Measurements from ENCODE around the gene TIPARP.

TIPARP gene

DNA sequence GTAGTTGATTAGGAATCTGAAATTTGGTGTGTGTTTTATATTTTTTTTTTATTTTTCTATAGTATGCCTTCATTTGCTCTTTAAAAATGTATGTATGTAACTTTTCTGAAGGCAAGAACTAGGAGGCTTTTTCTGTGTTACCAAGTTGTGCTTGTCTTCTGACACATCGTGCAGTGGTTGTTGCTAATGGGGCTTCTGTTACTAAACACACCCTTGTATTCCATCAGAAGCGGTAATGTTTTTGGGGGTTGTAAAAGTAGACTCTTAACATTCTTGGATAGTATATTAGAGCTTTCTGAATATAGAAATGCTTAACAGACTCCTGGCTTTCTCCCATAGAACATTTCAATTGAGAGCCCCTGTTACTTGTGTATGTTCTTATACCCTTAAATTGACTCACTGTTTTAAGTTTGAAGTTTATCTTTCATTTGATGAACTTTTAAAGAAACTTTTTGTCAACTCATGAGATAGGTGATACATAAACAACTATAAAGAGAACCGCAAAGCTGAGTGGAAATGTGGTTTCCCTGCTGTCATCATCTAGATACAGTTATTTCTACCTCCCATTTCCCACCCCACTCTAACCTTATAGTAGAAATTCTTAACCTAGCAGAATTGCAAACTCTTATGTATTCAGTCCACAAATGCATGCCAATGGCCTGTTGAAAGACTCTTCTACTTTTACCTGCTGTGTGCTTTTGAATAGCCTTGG is 2.5 kb downstream of the TIPARP start:
- Histone ChIP-seq H3K36me3 (ENCODE audit: control insufficient read depth in 2 of 2, insufficient read depth in 1 of 2, low read length in 2 of 2) (peaks cover 0 to 27% of the 10 kb centered on the region in 2 experiments; a peak in 1 of 3 replicates), H3K4me3 (ENCODE audit: low read depth, low read length) (peak overlapping the region; percentile 5), H3K9me3 (ENCODE audit: control insufficient read depth, insufficient read depth, low read depth, low read length) (no peaks in the 10 kb centered on the region), H3K27ac (ENCODE audit: extremely low read depth, low read depth, low read length) (no peak overlapping the region), H3K4me1 (ENCODE audit: control insufficient read depth, insufficient read depth, low read length) (peaks cover 9% of the 10 kb centered on the region; the same call in 1 of the 2 replicates)
- ChIA-PET POLR2A (no interaction called here), CTCF (interaction anchor here (2.0 kb wide), 1 partner anchor 142 kb away, joined by 6 read pairs; no protein-coding TSS in a partner anchor)
- TF ChIP-seq ZNF670 (tag by site-specific recombination; IDR thresholded peaks at IDR 0.05; ENCODE audit: low read depth), result no peak
- TF ChIP-seq, protein P1, sequence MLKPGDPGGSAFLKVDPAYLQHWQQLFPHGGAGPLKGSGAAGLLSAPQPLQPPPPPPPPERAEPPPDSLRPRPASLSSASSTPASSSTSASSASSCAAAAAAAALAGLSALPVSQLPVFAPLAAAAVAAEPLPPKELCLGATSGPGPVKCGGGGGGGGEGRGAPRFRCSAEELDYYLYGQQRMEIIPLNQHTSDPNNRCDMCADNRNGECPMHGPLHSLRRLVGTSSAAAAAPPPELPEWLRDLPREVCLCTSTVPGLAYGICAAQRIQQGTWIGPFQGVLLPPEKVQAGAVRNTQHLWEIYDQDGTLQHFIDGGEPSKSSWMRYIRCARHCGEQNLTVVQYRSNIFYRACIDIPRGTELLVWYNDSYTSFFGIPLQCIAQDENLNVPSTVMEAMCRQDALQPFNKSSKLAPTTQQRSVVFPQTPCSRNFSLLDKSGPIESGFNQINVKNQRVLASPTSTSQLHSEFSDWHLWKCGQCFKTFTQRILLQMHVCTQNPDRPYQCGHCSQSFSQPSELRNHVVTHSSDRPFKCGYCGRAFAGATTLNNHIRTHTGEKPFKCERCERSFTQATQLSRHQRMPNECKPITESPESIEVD (tag by site-specific recombination; IDR thresholded peaks at IDR 0.05), result peak; percentile 52; the same call in 1 of the 2 replicates

DNA sequence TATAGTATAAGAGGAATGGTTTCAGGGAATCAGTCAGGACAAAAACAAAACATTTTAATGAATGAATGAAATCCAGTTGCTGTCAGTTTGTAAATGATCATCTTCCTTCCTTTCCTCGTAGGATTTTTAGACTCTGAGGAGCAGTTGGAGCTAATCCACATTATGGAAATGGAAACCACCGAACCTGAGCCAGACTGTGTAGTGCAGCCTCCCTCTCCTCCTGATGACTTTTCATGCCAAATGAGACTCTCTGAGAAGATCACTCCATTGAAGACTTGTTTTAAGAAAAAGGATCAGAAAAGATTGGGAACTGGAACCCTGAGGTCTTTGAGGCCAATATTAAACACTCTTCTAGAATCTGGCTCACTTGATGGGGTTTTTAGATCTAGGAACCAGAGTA is 3.1 kb downstream of the TIPARP start:
- TF ChIP-seq KLF8 (tag by site-specific recombination; IDR thresholded peaks at IDR 0.05) (no peak), ZBTB1 (tag by site-specific recombination; IDR thresholded peaks at IDR 0.05) (no peak)
- no peak overlapping the region for H3K27ac ChIP-seq (ENCODE audit: extremely low read depth, low read depth, low read length)
- ChIA-PET POLR2A (no interaction called here), CTCF (interaction anchor here (1.2 to 2.0 kb wide), 2 partner anchors 123 to 143 kb away, joined by 3 to 6 read pairs; partner anchors contain the start of gene SSR3)
- no peak overlapping the region for H3K4me3 ChIP-seq (ENCODE audit: low read depth, low read length)
- H3K36me3 ChIP-seq (ENCODE audit: control insufficient read depth in 2 of 2, insufficient read depth in 1 of 2, low read length in 2 of 2), result peaks cover 0 to 27% of the 10 kb centered on the region in 2 experiments; a peak in 1 of 3 replicates
- H3K9me3 ChIP-seq (ENCODE audit: control insufficient read depth, insufficient read depth, low read depth, low read length), result no peaks in the 10 kb centered on the region
- H3K4me1 ChIP-seq (ENCODE audit: control insufficient read depth, insufficient read depth, low read length), result peaks cover 11% of the 10 kb centered on the region; the same call in 1 of the 2 replicates

DNA sequence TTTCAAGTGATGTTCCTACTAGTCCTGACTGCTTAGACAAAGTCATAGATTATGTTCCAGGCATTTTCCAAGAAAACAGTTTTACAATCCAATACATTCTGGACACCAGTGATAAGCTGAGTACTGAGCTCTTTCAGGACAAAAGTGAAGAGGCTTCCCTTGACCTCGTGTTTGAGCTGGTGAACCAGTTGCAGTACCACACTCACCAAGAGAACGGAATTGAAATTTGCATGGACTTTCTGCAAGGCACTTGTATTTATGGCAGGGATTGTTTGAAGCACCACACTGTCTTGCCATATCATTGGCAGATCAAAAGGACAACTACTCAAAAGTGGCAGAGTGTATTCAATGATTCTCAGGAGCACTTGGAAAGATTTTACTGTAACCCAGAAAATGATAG is 3.8 kb downstream of the TIPARP start:
- Histone ChIP-seq H3K36me3 (ENCODE audit: control insufficient read depth in 2 of 2, insufficient read depth in 1 of 2, low read length in 2 of 2) (peaks cover 0 to 27% of the 10 kb centered on the region in 2 experiments; a peak in 1 of 3 replicates), H3K9me3 (ENCODE audit: control insufficient read depth, insufficient read depth, low read depth, low read length) (no peaks in the 10 kb centered on the region), H3K4me3 (ENCODE audit: low read depth, low read length) (no peak overlapping the region), H3K27ac (ENCODE audit: extremely low read depth, low read depth, low read length) (no peak overlapping the region), H3K4me1 (ENCODE audit: control insufficient read depth, insufficient read depth, low read length) (peaks cover 15% of the 10 kb centered on the region)
- POLR2A ChIA-PET, result interaction anchor here (1.0 kb wide), 1 partner anchor 123 kb away, joined by 4 read pairs; the partner anchor contains the start of gene SSR3
- CTCF ChIA-PET, result interaction anchor here (0.6 to 1.2 kb wide), 4 partner anchors 75 to 481 kb away, joined by 3 read pairs; partner anchors contain the start of gene SSR3
- TF ChIP-seq FEZF1 (tag by site-specific recombination; IDR thresholded peaks at IDR 0.05), result peak; percentile 33; the same call in 1 of the 2 replicates
- no peak for TF ChIP-seq WT1 (tag by site-specific recombination; IDR thresholded peaks at IDR 0.05)

DNA sequence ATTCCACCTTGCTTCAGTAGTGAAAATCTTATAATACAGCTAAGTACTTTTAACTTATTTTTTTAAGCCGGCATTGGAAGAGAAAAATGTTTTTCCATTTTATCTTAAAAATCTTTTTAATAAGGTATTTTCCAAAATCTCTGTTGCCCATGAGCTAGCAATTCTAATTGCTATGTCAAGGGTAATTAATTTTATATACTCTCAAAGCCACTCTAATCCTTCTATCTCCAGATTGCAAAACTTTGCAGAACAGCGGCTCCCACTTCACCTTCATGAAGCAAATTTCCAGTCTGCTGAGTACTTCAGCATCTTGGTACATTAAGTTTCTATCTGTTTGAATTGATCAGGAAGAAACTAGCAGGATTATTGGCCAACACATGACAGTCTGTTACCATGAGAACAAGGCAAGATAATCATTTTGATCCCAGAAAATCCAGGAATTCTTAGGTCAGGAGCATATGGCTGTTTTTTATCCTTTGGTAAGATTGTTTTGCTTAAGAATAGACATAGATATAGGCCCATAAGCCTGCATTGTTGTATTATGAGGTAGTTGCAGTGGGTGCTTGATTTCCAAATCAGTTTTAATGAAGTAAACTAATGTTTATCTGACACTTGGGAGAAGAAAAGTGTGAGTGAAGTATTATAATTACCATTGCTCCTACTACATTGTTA is 6.0 kb downstream of the TIPARP start:
- Histone ChIP-seq H3K4me1 (ENCODE audit: control insufficient read depth, insufficient read depth, low read length) (peaks cover 15% of the 10 kb centered on the region), H3K36me3 (ENCODE audit: control insufficient read depth in 2 of 2, insufficient read depth in 1 of 2, low read length in 2 of 2) (peaks cover 0 to 27% of the 10 kb centered on the region in 2 experiments; a peak in 1 of 3 replicates), H3K27ac (ENCODE audit: extremely low read depth, low read depth, low read length) (no peak overlapping the region), H3K9me3 (ENCODE audit: control insufficient read depth, insufficient read depth, low read depth, low read length) (no peaks in the 10 kb centered on the region), H3K4me3 (ENCODE audit: low read depth, low read length) (no peak overlapping the region)
- ChIA-PET CTCF (interaction anchor here (0.7 kb wide), 1 partner anchor 765 kb away, joined by 3 read pairs; no protein-coding TSS in a partner anchor), POLR2A (no interaction called here)
- no peak for TF ChIP-seq ZNF558 (tag by site-specific recombination; IDR thresholded peaks at IDR 0.05)
- 0 out of 2 replicates have a peak, but pooled peaks have one; percentile 14 for TF ChIP-seq IKZF3 (tag by site-specific recombination; IDR thresholded peaks at IDR 0.05)
- TF ChIP-seq, protein P1 (tag by site-specific recombination; IDR thresholded peaks at IDR 0.05), result peak; percentile 84
- TF ChIP-seq, protein P2, sequence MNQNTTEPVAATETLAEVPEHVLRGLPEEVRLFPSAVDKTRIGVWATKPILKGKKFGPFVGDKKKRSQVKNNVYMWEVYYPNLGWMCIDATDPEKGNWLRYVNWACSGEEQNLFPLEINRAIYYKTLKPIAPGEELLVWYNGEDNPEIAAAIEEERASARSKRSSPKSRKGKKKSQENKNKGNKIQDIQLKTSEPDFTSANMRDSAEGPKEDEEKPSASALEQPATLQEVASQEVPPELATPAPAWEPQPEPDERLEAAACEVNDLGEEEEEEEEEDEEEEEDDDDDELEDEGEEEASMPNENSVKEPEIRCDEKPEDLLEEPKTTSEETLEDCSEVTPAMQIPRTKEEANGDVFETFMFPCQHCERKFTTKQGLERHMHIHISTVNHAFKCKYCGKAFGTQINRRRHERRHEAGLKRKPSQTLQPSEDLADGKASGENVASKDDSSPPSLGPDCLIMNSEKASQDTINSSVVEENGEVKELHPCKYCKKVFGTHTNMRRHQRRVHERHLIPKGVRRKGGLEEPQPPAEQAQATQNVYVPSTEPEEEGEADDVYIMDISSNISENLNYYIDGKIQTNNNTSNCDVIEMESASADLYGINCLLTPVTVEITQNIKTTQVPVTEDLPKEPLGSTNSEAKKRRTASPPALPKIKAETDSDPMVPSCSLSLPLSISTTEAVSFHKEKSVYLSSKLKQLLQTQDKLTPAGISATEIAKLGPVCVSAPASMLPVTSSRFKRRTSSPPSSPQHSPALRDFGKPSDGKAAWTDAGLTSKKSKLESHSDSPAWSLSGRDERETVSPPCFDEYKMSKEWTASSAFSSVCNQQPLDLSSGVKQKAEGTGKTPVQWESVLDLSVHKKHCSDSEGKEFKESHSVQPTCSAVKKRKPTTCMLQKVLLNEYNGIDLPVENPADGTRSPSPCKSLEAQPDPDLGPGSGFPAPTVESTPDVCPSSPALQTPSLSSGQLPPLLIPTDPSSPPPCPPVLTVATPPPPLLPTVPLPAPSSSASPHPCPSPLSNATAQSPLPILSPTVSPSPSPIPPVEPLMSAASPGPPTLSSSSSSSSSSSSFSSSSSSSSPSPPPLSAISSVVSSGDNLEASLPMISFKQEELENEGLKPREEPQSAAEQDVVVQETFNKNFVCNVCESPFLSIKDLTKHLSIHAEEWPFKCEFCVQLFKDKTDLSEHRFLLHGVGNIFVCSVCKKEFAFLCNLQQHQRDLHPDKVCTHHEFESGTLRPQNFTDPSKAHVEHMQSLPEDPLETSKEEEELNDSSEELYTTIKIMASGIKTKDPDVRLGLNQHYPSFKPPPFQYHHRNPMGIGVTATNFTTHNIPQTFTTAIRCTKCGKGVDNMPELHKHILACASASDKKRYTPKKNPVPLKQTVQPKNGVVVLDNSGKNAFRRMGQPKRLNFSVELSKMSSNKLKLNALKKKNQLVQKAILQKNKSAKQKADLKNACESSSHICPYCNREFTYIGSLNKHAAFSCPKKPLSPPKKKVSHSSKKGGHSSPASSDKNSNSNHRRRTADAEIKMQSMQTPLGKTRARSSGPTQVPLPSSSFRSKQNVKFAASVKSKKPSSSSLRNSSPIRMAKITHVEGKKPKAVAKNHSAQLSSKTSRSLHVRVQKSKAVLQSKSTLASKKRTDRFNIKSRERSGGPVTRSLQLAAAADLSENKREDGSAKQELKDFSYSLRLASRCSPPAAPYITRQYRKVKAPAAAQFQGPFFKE (tag by site-specific recombination; IDR thresholded peaks at IDR 0.05; ENCODE audit: borderline replicate concordance), result no peak
- peak; percentile 69 for TF ChIP-seq GFI1B (tag by site-specific recombination; IDR thresholded peaks at IDR 0.05)
- TF ChIP-seq ZNF670 (tag by site-specific recombination; IDR thresholded peaks at IDR 0.05; ENCODE audit: low read depth), result no peak
- TF ChIP-seq, protein P3, sequence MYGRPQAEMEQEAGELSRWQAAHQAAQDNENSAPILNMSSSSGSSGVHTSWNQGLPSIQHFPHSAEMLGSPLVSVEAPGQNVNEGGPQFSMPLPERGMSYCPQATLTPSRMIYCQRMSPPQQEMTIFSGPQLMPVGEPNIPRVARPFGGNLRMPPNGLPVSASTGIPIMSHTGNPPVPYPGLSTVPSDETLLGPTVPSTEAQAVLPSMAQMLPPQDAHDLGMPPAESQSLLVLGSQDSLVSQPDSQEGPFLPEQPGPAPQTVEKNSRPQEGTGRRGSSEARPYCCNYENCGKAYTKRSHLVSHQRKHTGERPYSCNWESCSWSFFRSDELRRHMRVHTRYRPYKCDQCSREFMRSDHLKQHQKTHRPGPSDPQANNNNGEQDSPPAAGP (tag by site-specific recombination; IDR thresholded peaks at IDR 0.05), result no peak

Data from HEK293 (cell line).